Measurements from ENCODE around the gene CD300LF.

CD300LF gene

DNA sequence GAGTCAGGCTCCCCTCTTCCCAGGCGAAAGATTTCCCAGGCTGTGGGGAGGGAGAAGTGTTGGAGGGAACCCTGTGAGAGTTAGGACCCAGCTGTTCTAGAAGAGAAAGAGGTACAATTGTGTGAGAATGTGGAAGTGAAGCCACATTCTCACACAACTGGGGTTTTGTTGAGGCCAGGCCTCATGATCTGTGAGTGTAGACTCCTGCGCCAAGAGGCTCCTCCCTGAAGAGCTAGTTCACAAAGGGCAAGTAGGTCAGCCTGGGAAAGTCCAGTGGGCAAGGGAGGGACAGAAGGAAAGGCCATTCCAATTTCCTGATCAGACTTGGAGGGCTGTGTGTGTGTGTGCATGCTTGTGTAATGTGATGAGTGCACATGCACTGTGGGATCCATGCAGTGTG, 15.2 kb downstream of the CD300LF start:
- no peak for TF ChIP-seq CTCF (conservative IDR thresholded peaks at IDR 0.05; ENCODE audit: low read depth, low read length)
- Histone ChIP-seq H3K9ac (no peak overlapping the region), H3K36me3 (ENCODE audit: insufficient read depth) (no peaks in the 10 kb centered on the region), H3K4me3 (IDR thresholded peaks at IDR 0.05; ENCODE audit: insufficient read depth, low read depth, low read length) (no peak overlapping the region), H3K27me3 (ENCODE audit: insufficient read depth, low read depth) (no peaks in the 10 kb centered on the region; the same call in 1 of the 2 replicates), H3K4me1 (ENCODE audit: low read depth, poor library complexity, severe bottlenecking) (peaks cover 3% of the 10 kb centered on the region), H4K20me1 (ENCODE audit: insufficient read depth) (no peaks in the 10 kb centered on the region), H3K27ac (no peak overlapping the region), H2AFZ (ENCODE audit: low read depth) (no peak overlapping the region), H3K79me2 (ENCODE audit: insufficient read depth, low read depth) (no peaks in the 10 kb centered on the region), H3K4me2 (no peak overlapping the region)

GRCh38 chr17:74695629-74696028, 17.1 kb downstream of the CD300LF start:
- H3K79me2 ChIP-seq (ENCODE audit: insufficient read depth, low read depth), result no peaks in the 10 kb centered on the region
- H3K36me3 ChIP-seq (ENCODE audit: insufficient read depth), result no peaks in the 10 kb centered on the region
- no peaks in the 10 kb centered on the region for H4K20me1 ChIP-seq (ENCODE audit: insufficient read depth)
- H3K4me3 ChIP-seq (IDR thresholded peaks at IDR 0.05; ENCODE audit: insufficient read depth, low read depth, low read length), result no peak overlapping the region
- H3K27me3 ChIP-seq (ENCODE audit: insufficient read depth, low read depth), result no peaks in the 10 kb centered on the region
- no peak overlapping the region for H3K9ac ChIP-seq
- no peak overlapping the region for H3K27ac ChIP-seq
- H3K4me2 ChIP-seq, result no peak overlapping the region
- no peak overlapping the region for H2AFZ ChIP-seq (ENCODE audit: low read depth)
- peaks cover 11% of the 10 kb centered on the region for H3K4me1 ChIP-seq (ENCODE audit: low read depth, poor library complexity, severe bottlenecking)
- TF ChIP-seq CTCF (conservative IDR thresholded peaks at IDR 0.05; ENCODE audit: low read depth, low read length), result no peak

GRCh38 chr17:74694081-74694480, 18.6 kb downstream of the CD300LF start:
- no peak overlapping the region for H3K4me2 ChIP-seq
- H3K9ac ChIP-seq, result no peak overlapping the region
- H3K36me3 ChIP-seq (ENCODE audit: insufficient read depth), result no peaks in the 10 kb centered on the region
- peaks cover 26% of the 10 kb centered on the region for H3K4me1 ChIP-seq (ENCODE audit: low read depth, poor library complexity, severe bottlenecking)
- no peak overlapping the region for H2AFZ ChIP-seq (ENCODE audit: low read depth)
- H3K27me3 ChIP-seq (ENCODE audit: insufficient read depth, low read depth), result no peaks in the 10 kb centered on the region
- no peaks in the 10 kb centered on the region for H3K79me2 ChIP-seq (ENCODE audit: insufficient read depth, low read depth)
- no peak overlapping the region for H3K27ac ChIP-seq
- H3K4me3 ChIP-seq (IDR thresholded peaks at IDR 0.05; ENCODE audit: insufficient read depth, low read depth, low read length), result no peak overlapping the region
- TF ChIP-seq CTCF (conservative IDR thresholded peaks at IDR 0.05; ENCODE audit: low read depth, low read length), result no peak
- H4K20me1 ChIP-seq (ENCODE audit: insufficient read depth), result no peaks in the 10 kb centered on the region

- Histone ChIP-seq H3K4me2 (no peak overlapping the region), H3K79me2 (ENCODE audit: insufficient read depth, low read depth) (no peaks in the 10 kb centered on the region), H3K36me3 (ENCODE audit: insufficient read depth) (no peaks in the 10 kb centered on the region), H3K27me3 (ENCODE audit: insufficient read depth, low read depth) (no peaks in the 10 kb centered on the region), H4K20me1 (ENCODE audit: insufficient read depth) (no peaks in the 10 kb centered on the region), H2AFZ (ENCODE audit: low read depth) (no peak overlapping the region), H3K27ac (no peak overlapping the region; the same call in 1 of the 2 replicates), H3K9ac (no peak overlapping the region), H3K4me3 (IDR thresholded peaks at IDR 0.05; ENCODE audit: insufficient read depth, low read depth, low read length) (no peak overlapping the region), H3K4me1 (ENCODE audit: low read depth, poor library complexity, severe bottlenecking) (peaks cover 50% of the 10 kb centered on the region)
- TF ChIP-seq CTCF (conservative IDR thresholded peaks at IDR 0.05; ENCODE audit: low read depth, low read length), result no peak
Observed at GRCh38 chr17:74691151-74691550, 21.6 kb downstream of the CD300LF start.
